ENCODE data around the gene KCNQ1OT1.

Gene KCNQ1OT1

GRCh38 chr11:2673250-2673610 is 26.6 kb downstream of the KCNQ1OT1 start:
- TF ChIP-seq CTCF (IDR thresholded peaks at IDR 0.05; ENCODE audit: extremely low read depth, insufficient read depth, missing control alignments) = no peak
- in situ Hi-C loops (cut with MboI; ENCODE audit: low pct_unique_long_range_greater_than_20kb, low sequenced_read_pairs, unreplicated experiment) = no loop called here
- DNase-seq (ENCODE audit: low spot score) = no peak

GRCh38 chr11:2672553-2673249 is 27.1 kb downstream of the KCNQ1OT1 start:
- no peak for TF ChIP-seq CTCF (IDR thresholded peaks at IDR 0.05; ENCODE audit: extremely low read depth, insufficient read depth, missing control alignments)
- DNase-seq (ENCODE audit: low spot score) = no peak
- in situ Hi-C loops (cut with MboI; ENCODE audit: low pct_unique_long_range_greater_than_20kb, low sequenced_read_pairs, unreplicated experiment) = no loop called here

GRCh38 chr11:2671748-2672147 is 28.0 kb downstream of the KCNQ1OT1 start:
- DNase-seq (ENCODE audit: low spot score) = no peak
- in situ Hi-C loops (cut with MboI; ENCODE audit: low pct_unique_long_range_greater_than_20kb, low sequenced_read_pairs, unreplicated experiment) = no loop called here
- no peak for TF ChIP-seq CTCF (IDR thresholded peaks at IDR 0.05; ENCODE audit: extremely low read depth, insufficient read depth, missing control alignments)

GRCh38 chr11:2670541-2671100 is 29.2 kb downstream of the KCNQ1OT1 start:
- DNase-seq (ENCODE audit: low spot score) = no peak
- in situ Hi-C loops (cut with MboI; ENCODE audit: low pct_unique_long_range_greater_than_20kb, low sequenced_read_pairs, unreplicated experiment) = no loop called here
- TF ChIP-seq CTCF (IDR thresholded peaks at IDR 0.05; ENCODE audit: extremely low read depth, insufficient read depth, missing control alignments) = no peak

GRCh38 chr11:2669634-2670469 is 29.9 kb downstream of the KCNQ1OT1 start:
- in situ Hi-C loops (cut with MboI; ENCODE audit: low pct_unique_long_range_greater_than_20kb, low sequenced_read_pairs, unreplicated experiment) = no loop called here
- no peak for DNase-seq (ENCODE audit: low spot score)
- TF ChIP-seq CTCF (IDR thresholded peaks at IDR 0.05; ENCODE audit: extremely low read depth, insufficient read depth, missing control alignments) = no peak

GRCh38 chr11:2668876-2669275 is 30.9 kb downstream of the KCNQ1OT1 start:
- DNase-seq (ENCODE audit: low spot score) = no peak
- in situ Hi-C loops (cut with MboI; ENCODE audit: low pct_unique_long_range_greater_than_20kb, low sequenced_read_pairs, unreplicated experiment) = no loop called here
- TF ChIP-seq CTCF (IDR thresholded peaks at IDR 0.05; ENCODE audit: extremely low read depth, insufficient read depth, missing control alignments) = no peak

Data from GM13977 (cell line).